HEK293T (cell line): ENCODE data around the gene RBM41.
"Not testable (repeated sequence)": the region's sequence is repeated elsewhere in the genome, so short reads cannot be mapped to it uniquely, and the experiment has no call there.

Experiments used
- BHLHE40 ChIP-seq: fragments of 450-650 bp; IDR thresholded peaks from 2 replicates; pipeline ENCODE4 v1.6.1; 2016; ENCODE audit warnings: mild to moderate bottlenecking, moderate library complexity, borderline replicate concordance
- ELF4 ChIP-seq: fragments of 450-650 bp; IDR thresholded peaks from 2 replicates; pipeline ENCODE4 v1.6.1; 2017; ENCODE audit warnings: antibody characterized with exemption
- FOXK2 ChIP-seq: fragments of 450-650 bp; IDR thresholded peaks from 2 replicates; pipeline ENCODE4 v1.6.1; 2016; ENCODE audit warnings: mild to moderate bottlenecking
- L3MBTL2 ChIP-seq: fragments of 450-650 bp; conservative IDR thresholded peaks from 2 replicates; pipeline ENCODE4 v1.6.1; 2016; ENCODE audit warnings: mild to moderate bottlenecking
- SP1 ChIP-seq: fragments of 450-650 bp; IDR thresholded peaks from 2 replicates; pipeline ENCODE4 v1.6.1; 2017
- SUZ12 ChIP-seq: fragments of 450-650 bp; IDR thresholded peaks from 2 replicates; pipeline ENCODE4 v1.6.1; 2016; ENCODE audit warnings: mild to moderate bottlenecking

- not testable (repeated sequence) for TF ChIP-seq FOXK2, SUZ12, SP1, BHLHE40, L3MBTL2, ELF4
These were observed 37.2 kb upstream of the RBM41 start for GRCh38 chrX:107155621-107156430.
